Loucy (cell line): ENCODE results near the gene LCMT2.

ENCODE experiments used
- CTCF ChIP-seq: fragments of 200-600 bp; sonication (generic); conservative IDR thresholded peaks from 2 replicates; pipeline ENCODE4 v1.5.1; 2014; ENCODE audit warnings: mild to moderate bottlenecking, antibody characterized with exemption, low read length
- EZH2phosphoT487 ChIP-seq: fragments of 200-600 bp; IDR thresholded peaks from 2 replicates; pipeline ENCODE4 v1.6.1; 2018; ENCODE audit warnings: antibody characterized with exemption, mild to moderate bottlenecking, moderate library complexity, borderline replicate concordance

DNA sequence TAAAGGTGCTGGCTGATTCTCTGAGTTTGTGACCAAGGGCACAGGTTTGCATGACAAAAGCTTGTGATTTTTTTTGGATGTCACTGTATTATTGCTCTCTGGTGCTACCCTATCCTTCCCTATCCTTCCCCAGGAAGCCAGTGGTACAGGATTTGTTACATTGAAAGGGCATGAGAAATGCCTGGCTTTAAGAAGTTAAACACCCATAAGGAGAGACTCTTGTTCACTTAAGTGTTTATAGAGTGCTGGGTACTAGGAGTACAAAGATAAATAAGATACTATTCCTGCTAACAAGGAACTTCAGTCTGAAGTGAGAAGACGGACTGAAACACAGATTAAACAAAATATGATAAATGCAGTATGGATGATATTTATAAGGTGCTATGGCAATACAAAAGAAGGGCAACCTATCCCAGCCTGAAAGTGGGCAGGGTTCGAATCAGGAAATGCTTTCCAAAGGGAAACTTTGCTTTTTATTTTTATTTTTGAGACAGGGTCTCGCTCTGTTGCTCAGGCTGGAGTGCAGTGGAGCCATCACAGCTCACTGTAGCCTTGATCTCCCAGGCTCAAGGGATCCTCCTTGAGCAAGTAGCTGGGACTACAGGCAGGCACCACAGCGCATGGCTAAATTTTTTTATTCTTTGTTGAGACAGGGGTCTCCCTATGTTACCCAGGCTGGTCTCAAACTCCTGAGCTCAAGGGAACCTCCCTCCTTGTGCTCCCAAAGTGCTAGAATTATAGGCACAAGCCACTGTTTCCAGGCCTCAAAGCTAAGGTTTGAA lies 11.2 kb downstream of the LCMT2 start:
- no peak for TF ChIP-seq CTCF
- no peak for TF ChIP-seq EZH2phosphoT487
